AG09309 (cell line): ENCODE results near the gene UBQLNL.

Source experiments
- DNase-seq: peaks from one replicate; pipeline ENCODE4 v3.0.0-alpha.2; 2010; ENCODE audit warnings: low read depth
- H3K4me3 ChIP-seq: 2 replicates; pipeline ENCODE4 v1.5.1; 2011; ENCODE audit warnings: mild to moderate bottlenecking, low read depth, low read length, moderate library complexity; ENCODE audit not compliant: control insufficient read depth
- TF ChIP-seq, protein P1 (sequence below): IDR thresholded peaks from 2 replicates; pipeline ENCODE4 v1.5.1; 2011; ENCODE audit warnings: mild to moderate bottlenecking, low read depth, low read length, inconsistent platforms; ENCODE audit not compliant: insufficient read depth, control insufficient read depth; ENCODE audit errors: missing control alignments

UBQLNL gene

DNA sequence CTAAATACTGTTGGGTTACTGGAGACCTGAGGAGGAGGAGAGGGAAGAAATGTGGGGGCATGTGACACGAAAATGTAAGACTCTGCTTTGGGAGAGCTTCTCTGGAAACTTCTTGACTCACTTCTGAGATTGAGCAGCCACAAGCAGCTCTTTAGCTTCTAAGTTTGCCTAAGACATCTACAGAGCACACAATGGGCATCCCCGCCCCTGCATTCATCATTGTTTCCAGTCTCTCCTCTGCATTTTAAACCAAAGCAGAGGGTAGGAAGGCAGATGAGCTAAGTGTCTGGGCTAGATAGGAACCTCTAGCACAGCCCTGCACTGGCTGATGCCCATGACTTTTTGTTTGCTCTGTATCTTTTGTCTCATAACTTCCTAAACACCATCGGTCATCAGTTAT lies 30.1 kb downstream of the UBQLNL start:
- no peak for DNase-seq
- TF ChIP-seq, protein P1, sequence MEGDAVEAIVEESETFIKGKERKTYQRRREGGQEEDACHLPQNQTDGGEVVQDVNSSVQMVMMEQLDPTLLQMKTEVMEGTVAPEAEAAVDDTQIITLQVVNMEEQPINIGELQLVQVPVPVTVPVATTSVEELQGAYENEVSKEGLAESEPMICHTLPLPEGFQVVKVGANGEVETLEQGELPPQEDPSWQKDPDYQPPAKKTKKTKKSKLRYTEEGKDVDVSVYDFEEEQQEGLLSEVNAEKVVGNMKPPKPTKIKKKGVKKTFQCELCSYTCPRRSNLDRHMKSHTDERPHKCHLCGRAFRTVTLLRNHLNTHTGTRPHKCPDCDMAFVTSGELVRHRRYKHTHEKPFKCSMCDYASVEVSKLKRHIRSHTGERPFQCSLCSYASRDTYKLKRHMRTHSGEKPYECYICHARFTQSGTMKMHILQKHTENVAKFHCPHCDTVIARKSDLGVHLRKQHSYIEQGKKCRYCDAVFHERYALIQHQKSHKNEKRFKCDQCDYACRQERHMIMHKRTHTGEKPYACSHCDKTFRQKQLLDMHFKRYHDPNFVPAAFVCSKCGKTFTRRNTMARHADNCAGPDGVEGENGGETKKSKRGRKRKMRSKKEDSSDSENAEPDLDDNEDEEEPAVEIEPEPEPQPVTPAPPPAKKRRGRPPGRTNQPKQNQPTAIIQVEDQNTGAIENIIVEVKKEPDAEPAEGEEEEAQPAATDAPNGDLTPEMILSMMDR: no peak
- H3K4me3 ChIP-seq: no peak overlapping the region

DNA sequence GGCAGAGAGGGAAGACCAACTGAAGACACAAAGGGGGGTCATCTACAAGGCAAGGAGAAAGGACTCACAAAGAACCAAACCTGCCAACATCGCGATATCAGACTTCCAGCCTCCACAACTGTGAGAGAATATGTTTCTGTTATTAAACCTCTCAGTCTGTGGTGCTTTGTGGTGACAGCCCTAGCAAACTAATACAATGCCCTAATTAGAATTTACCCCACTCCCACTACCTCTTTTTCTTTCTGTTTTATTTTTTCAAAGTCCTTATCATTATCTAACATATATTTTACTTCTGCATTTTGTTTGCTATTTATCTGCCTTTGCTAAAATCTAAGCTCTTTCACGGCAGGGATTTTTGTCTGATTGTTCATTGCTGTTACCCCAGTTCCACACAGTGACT lies 30.5 kb downstream of the UBQLNL start:
- DNase-seq: no peak
- TF ChIP-seq, protein P1: no peak
- no peak overlapping the region for H3K4me3 ChIP-seq

DNA sequence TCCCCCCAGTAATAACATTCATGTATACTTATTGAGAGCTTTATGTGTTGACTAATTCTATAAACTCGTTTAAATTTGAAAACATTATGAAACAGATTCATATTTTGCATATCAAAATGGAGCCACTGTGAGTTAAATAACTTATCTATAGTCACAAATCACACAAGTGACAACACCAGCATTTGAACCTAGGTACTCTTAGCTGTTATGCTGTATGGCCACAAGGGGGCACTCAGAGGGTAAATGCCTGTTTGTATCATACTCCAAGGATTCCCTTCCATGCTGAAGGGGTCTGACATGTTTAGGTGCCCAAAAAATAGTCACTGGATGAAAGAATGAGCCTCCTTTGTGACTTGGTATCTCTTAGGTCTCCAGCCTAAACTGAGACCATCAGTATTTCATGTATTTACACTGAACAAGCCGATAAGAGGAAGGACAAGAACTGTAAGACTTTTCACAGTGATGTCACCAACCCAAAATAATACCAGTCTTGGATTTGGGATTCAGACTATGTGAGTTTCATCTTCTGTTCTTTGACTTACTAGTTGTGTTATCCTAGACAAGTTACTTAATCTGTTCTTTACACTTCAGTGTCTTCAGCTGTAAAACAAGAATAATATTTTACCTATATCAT lies 40.2 kb downstream of the UBQLNL start:
- peak; percentile 8 for DNase-seq
- TF ChIP-seq, protein P1: peak; percentile 80
- no peak overlapping the region for H3K4me3 ChIP-seq

DNA sequence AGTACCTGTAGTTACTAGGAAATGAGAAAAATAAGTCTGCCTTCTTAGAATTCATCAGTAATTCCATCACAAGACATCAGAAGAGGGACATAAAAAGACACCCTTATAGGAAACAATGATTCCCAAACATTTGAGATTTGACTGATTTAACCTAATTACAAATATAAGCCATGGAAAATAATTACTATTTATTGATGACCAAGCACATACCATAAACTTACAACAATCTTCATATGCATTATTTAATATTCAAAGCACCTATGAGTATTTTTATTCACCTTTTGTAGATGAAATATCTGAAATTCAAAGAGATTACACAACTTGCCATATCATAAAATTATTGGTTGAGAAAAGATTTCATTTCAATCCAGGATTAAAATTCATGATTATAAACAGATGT lies 42.6 kb downstream of the UBQLNL start:
- TF ChIP-seq, protein P1: no peak
- H3K4me3 ChIP-seq: no peak overlapping the region
- no peak for DNase-seq

DNA sequence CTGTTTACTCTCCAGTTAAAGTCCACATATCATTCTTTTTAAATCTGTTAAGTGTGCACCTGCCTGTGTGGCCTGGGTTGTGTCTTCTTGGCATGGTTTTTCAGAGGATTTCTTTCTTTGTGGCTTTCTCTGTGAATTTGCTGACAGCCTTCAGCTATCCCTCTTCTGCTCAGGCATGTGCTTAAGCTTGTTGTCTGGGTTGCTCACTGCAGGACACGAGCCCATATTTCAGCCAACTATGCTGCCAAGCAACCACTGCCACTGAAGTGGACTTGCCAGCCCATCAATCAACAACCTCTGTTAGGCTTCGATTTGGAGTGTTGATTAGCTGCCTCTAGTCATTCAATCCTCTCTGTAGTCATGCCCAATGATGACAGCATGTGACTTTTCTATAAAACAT lies 49.0 kb downstream of the UBQLNL start:
- DNase-seq: no peak
- H3K4me3 ChIP-seq: no peak overlapping the region
- TF ChIP-seq, protein P1: no peak
